Measurements from ENCODE around the gene CRISPLD2.

The CRISPLD2 gene

GRCh38 chr16:84803146-84803545, 16.6 kb upstream of the CRISPLD2 start:
- TF ChIP-seq CTCF (IDR thresholded peaks at IDR 0.05; ENCODE audit: low read depth, low read length) = no peak
- H3K9me3 ChIP-seq (ENCODE audit: severe bottlenecking) = no peaks in the 10 kb centered on the region
- H3K4me3 ChIP-seq (ENCODE audit: low read depth, low read length) = no peak overlapping the region
- no peak for DNase-seq
- no peaks in the 10 kb centered on the region for H3K36me3 ChIP-seq
- no peaks in the 10 kb centered on the region for H3K27me3 ChIP-seq (ENCODE audit: insufficient read depth, low read depth, severe bottlenecking)
- no peak overlapping the region for H3K27ac ChIP-seq

GRCh38 chr16:84804326-84804725, 15.5 kb upstream of the CRISPLD2 start:
- Histone ChIP-seq H3K9me3 (ENCODE audit: severe bottlenecking) (no peaks in the 10 kb centered on the region), H3K4me3 (ENCODE audit: low read depth, low read length) (no peak overlapping the region), H3K27me3 (ENCODE audit: insufficient read depth, low read depth, severe bottlenecking) (no peaks in the 10 kb centered on the region), H3K36me3 (no peaks in the 10 kb centered on the region), H3K27ac (no peak overlapping the region)
- no peak for DNase-seq
- TF ChIP-seq CTCF (IDR thresholded peaks at IDR 0.05; ENCODE audit: low read depth, low read length) = no peak

GRCh38 chr16:84806256-84806889, 13.4 kb upstream of the CRISPLD2 start:
- H3K27ac ChIP-seq = no peak overlapping the region
- DNase-seq = no peak
- no peaks in the 10 kb centered on the region for H3K9me3 ChIP-seq (ENCODE audit: severe bottlenecking)
- no peaks in the 10 kb centered on the region for H3K36me3 ChIP-seq
- H3K27me3 ChIP-seq (ENCODE audit: insufficient read depth, low read depth, severe bottlenecking) = no peaks in the 10 kb centered on the region
- no peak overlapping the region for H3K4me3 ChIP-seq (ENCODE audit: low read depth, low read length)
- TF ChIP-seq CTCF (IDR thresholded peaks at IDR 0.05; ENCODE audit: low read depth, low read length) = no peak

- no peak for TF ChIP-seq CTCF (IDR thresholded peaks at IDR 0.05; ENCODE audit: low read depth, low read length)
- Histone ChIP-seq H3K27me3 (ENCODE audit: insufficient read depth, low read depth, severe bottlenecking) (no peaks in the 10 kb centered on the region), H3K4me3 (ENCODE audit: low read depth, low read length) (no peak overlapping the region), H3K27ac (no peak overlapping the region), H3K36me3 (no peaks in the 10 kb centered on the region), H3K9me3 (ENCODE audit: severe bottlenecking) (no peaks in the 10 kb centered on the region)
- DNase-seq = no peak
Observed at GRCh38 chr16:84806890-84807258, 12.9 kb upstream of the CRISPLD2 start.

GRCh38 chr16:84807776-84808175, 12.0 kb upstream of the CRISPLD2 start:
- H3K36me3 ChIP-seq = no peaks in the 10 kb centered on the region
- H3K27ac ChIP-seq = no peak overlapping the region
- no peaks in the 10 kb centered on the region for H3K27me3 ChIP-seq (ENCODE audit: insufficient read depth, low read depth, severe bottlenecking)
- no peaks in the 10 kb centered on the region for H3K9me3 ChIP-seq (ENCODE audit: severe bottlenecking)
- no peak for DNase-seq
- TF ChIP-seq CTCF (IDR thresholded peaks at IDR 0.05; ENCODE audit: low read depth, low read length) = no peak
- H3K4me3 ChIP-seq (ENCODE audit: low read depth, low read length) = no peak overlapping the region

- no peak for TF ChIP-seq CTCF (IDR thresholded peaks at IDR 0.05; ENCODE audit: low read depth, low read length)
- no peak overlapping the region for H3K27ac ChIP-seq
- DNase-seq = no peak
- H3K4me3 ChIP-seq (ENCODE audit: low read depth, low read length) = no peak overlapping the region
- H3K9me3 ChIP-seq (ENCODE audit: severe bottlenecking) = no peaks in the 10 kb centered on the region
- H3K27me3 ChIP-seq (ENCODE audit: insufficient read depth, low read depth, severe bottlenecking) = no peaks in the 10 kb centered on the region
- H3K36me3 ChIP-seq = no peaks in the 10 kb centered on the region
Observed at GRCh38 chr16:84808826-84809225, 11.0 kb upstream of the CRISPLD2 start.
